ENCODE results near the gene ABCD1. TPM values are rescaled to one million over a fixed set of nuclear protein-coding genes. Genes with fewer than 3 reads are reported as not detected.

The ABCD1 gene
- total RNA-seq, 1 donor from 2014 or later: 13.1 TPM

DNA sequence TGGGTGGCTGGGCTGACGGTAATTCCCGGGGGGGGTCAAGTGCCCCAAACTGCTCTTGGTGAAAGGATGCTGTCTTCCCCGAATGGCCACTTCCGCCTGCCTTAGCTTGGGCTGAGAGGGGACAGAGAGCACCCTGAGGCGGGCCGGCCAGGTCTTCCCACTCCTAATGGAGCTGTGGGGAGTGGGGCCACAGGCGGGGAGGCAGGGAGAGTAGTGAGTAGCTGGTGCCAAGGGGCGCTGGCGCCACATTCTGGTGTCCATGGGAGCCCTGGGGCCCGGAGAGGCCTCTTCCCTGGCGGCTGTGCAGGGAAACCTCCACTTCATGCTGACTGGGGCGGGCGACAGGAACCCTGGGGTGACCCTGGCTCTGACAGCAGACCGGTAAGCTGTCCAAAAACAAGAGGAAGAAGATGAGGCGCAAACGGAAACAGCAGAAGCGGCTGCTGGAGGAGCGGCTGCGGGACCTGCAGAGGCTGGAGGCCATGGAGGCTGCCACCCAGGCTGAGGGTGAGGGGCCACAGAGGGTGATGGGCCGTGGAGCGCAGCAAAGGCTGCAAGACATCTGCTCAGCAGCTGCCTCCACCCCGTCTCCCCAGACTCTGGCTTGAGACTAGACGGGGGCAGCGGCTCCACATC is 58.8 kb downstream of the ABCD1 start:
- intact Hi-C loops (cut with micrococcal nuclease): no loop called here

DNA sequence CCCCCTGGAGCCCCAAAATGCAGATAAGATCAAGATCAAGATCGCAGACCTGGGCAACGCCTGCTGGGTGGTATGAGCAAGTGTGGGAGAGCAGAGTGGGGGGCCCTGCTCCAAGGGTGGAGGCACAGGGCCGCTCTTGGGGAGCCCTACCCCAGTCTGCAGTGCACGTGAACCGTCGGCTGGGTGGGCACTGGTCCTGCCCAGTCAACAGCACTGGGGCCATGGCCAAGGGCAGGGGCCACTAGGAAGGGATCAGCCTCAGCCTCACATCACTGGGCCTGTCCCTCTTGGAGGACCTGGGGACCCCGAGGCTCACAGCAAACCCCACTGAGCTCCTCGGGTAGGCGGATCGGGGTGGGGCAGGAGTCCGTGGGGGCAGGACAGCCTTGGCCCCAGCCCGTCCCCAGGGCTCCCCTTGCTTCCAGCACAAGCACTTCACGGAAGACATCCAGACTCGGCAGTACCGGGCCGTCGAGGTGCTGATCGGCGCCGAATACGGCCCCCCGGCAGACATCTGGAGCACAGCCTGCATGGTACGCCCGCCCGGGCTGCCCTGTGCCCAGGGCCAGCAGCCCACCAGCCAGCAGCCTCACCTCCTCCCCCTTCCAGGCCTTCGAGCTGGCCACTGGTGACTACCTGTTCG is 59.8 kb downstream of the ABCD1 start:
- intact Hi-C loops (cut with micrococcal nuclease): no loop called here

- intact Hi-C loops (cut with micrococcal nuclease): no loop called here
Measured at GRCh38 chrX:153786669-153787068, 62.0 kb downstream of the ABCD1 start.

DNA sequence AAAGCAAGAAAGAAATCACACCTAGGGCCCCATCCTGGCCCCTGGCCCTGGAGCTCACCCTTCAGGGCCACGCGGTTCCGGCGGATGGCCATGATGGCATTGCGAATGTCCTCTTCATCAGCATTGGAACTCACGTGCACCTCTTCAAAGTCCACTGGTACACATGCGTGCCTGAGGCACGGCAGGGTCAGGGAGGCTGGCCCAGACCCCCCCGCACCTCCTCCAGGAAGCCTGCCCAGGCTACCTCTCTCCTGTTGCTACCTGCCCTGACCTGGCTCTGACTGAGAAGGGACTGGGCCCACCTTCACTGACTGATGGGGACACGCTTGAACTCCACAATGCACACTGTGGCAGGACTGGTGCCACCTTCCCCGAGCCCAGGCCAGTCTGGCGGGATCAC is 65.0 kb downstream of the ABCD1 start:
- intact Hi-C loops (cut with micrococcal nuclease): loop anchor here (5.0 kb wide), 1 partner anchor 113 kb away; the partner anchor contains the start of gene AVPR2

GRCh38 chrX:153791104-153791852 is 66.6 kb downstream of the ABCD1 start:
- intact Hi-C loops (cut with micrococcal nuclease): loop anchor here (5.0 kb wide), 1 partner anchor 111 kb away; the partner anchor contains the start of gene AVPR2

DNA sequence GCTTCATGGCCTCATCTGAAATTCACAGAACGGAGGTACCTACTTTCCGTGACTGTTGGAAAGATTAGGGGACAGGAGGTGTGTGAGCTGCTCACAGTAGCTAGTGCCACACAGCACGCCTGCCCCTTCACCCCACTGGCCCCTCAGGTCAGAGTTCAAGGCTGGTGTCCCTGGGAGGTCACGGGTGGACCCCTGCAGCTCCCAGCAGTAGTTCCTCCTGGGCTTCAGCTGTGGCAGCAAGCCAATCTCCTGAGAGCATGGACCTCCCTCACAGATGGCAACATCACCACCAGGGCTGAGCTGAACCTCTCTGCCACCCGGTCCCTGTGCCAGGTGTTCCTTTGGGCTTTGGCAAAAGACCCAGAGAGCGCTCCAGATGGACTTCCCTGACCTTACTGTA is 67.7 kb downstream of the ABCD1 start:
- intact Hi-C loops (cut with micrococcal nuclease): loop anchor here (5.0 kb wide), 1 partner anchor 110 kb away; the partner anchor contains the start of gene AVPR2

DNA sequence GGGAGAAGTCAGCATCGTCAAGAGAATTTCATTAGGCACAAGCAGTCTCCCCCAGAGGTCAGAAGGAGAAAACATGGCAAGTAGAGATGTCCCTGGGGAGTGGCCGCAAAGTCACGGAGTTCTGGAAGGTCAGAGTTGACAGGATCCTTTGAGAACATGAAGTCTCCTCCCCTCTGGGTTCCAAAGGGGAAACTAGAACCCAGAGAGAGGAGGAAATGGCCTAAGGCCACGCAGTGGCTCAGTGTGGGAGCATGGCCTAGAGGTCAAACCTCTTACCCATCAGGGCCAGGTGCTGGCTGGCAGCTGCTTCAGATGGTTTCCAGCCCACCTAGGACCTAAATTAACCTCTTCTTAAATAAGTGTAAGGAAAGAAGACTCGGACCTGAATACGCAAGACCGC is 68.6 kb downstream of the ABCD1 start:
- intact Hi-C loops (cut with micrococcal nuclease): loop anchor here (5.0 kb wide), 1 partner anchor 109 kb away; the partner anchor contains the start of gene AVPR2

Other genes with a start within 250 kb of the ABCD1 start
- not detected in 2 replicates for gene BGN, start 229.9 kb upstream of the ABCD1 start, total RNA-seq
- gene ATP2B3, start 207.2 kb upstream of the ABCD1 start, total RNA-seq: not detected in 2 replicates
- 25.4 and 28.5 TPM in 2 replicates for gene CCNQ, start 125.7 kb upstream of the ABCD1 start, total RNA-seq
- not detected in 2 replicates for gene DUSP9, start 77.7 kb upstream of the ABCD1 start, total RNA-seq
- 0.32 TPM in 1 of 2 replicates, not detected in the other for gene PNCK, start 51.0 kb upstream of the ABCD1 start, total RNA-seq
- gene SLC6A8, start 36.9 kb upstream of the ABCD1 start, total RNA-seq: 1.0 and 1.4 TPM in 2 replicates
- gene BCAP31, start 469 bp upstream of the ABCD1 start, total RNA-seq: 155 and 157 TPM in 2 replicates
- 1.2 and 1.9 TPM in 2 replicates for gene PLXNB3, start 39.4 kb downstream of the ABCD1 start, total RNA-seq
- not detected in 2 replicates for gene SRPK3, start 56.2 kb downstream of the ABCD1 start, total RNA-seq
- gene IDH3G, start 69.5 kb downstream of the ABCD1 start, total RNA-seq: 72.7 and 76.4 TPM in 2 replicates
- 287 and 297 TPM in 2 replicates for gene SSR4, start 69.8 kb downstream of the ABCD1 start, total RNA-seq
- gene PDZD4, start 105.7 kb downstream of the ABCD1 start, total RNA-seq: 0.68 and 0.70 TPM in 2 replicates
- gene L1CAM, start 161.3 kb downstream of the ABCD1 start, total RNA-seq: 6.3 and 8.5 TPM in 2 replicates
- gene AVPR2, start 179.8 kb downstream of the ABCD1 start, total RNA-seq: not detected in 2 replicates
- 245 and 265 TPM in 2 replicates for gene ARHGAP4, start 201.4 kb downstream of the ABCD1 start, total RNA-seq
- gene NAA10, start 210.2 kb downstream of the ABCD1 start, total RNA-seq: 92.1 and 94.4 TPM in 2 replicates
- gene RENBP, start 219.8 kb downstream of the ABCD1 start, total RNA-seq: 10.6 and 12.3 TPM in 2 replicates
- 115 and 119 TPM in 2 replicates for gene HCFC1, start 247.0 kb downstream of the ABCD1 start, total RNA-seq
- gene TMEM187, start 247.9 kb downstream of the ABCD1 start, total RNA-seq: 4.9 and 5.9 TPM in 2 replicates

Measured in T-helper 2 cell treated with Interferon-gamma antibody and Interleukin-4, amounts not matched to agents 100 ng/mL and 5 ng/mL, for 36 hours (primary cell).